Fibroblast of skin of right quadriceps (primary cell): ENCODE data around the gene VWA5B2.
"Not testable (repeated sequence)": the region's sequence is repeated elsewhere in the genome, so short reads cannot be mapped to it uniquely, and the experiment has no call there.

Source experiments
- DNase-seq: peaks from one replicate; pipeline ENCODE4 v3.0.0-alpha.2; 2013

Gene VWA5B2

GRCh38 chr3:184248454-184249411 lies 19.3 kb downstream of the VWA5B2 start, which contains the start of gene ALG3:
Gene ALG3 (minus strand): TSS chr3:184248962. CDS start chr3:184248940, 22 bp downstream.
- DNase-seq: peak; percentile 86

- peak; percentile 98 for DNase-seq
Measured at GRCh38 chr3:184249412-184250166, 20.2 kb downstream of the VWA5B2 start, which contains the start of gene EEF1AKMT4. Gene EEF1AKMT4 (plus strand): TSS chr3:184249672. CDS start chr3:184249695, 23 bp downstream.

- peak; percentile 84 for DNase-seq
Measured at GRCh38 chr3:184250167-184250828, 20.9 kb downstream of the VWA5B2 start.

GRCh38 chr3:184255291-184256039 lies 26.1 kb downstream of the VWA5B2 start:
- no peak for DNase-seq

GRCh38 chr3:184257083-184257915 lies 27.9 kb downstream of the VWA5B2 start:
- DNase-seq: no peak

- DNase-seq: no peak
Measured at GRCh38 chr3:184258926-184259325, 29.5 kb downstream of the VWA5B2 start.

GRCh38 chr3:184259396-184259877 lies 30.1 kb downstream of the VWA5B2 start:
- no peak for DNase-seq

- peak; percentile 19 for DNase-seq
Measured at GRCh38 chr3:184259878-184260723, 30.7 kb downstream of the VWA5B2 start.

- DNase-seq: no peak
Measured at GRCh38 chr3:184260724-184261269, 31.4 kb downstream of the VWA5B2 start.

GRCh38 chr3:184261270-184261853 lies 32.0 kb downstream of the VWA5B2 start, which contains the start of gene CAMK2N2:
Gene CAMK2N2 (minus strand): TSS chr3:184261553. CDS start chr3:184261285, 268 bp downstream.
- peak; percentile 26 for DNase-seq

- DNase-seq: no peak
Measured at GRCh38 chr3:184261854-184262763, 32.7 kb downstream of the VWA5B2 start.

- DNase-seq: no peak
Measured at GRCh38 chr3:184262764-184263179, 33.4 kb downstream of the VWA5B2 start.

GRCh38 chr3:184267249-184267648 lies 37.9 kb downstream of the VWA5B2 start:
- DNase-seq: not testable (repeated sequence)

- DNase-seq: no peak
Measured at GRCh38 chr3:184272269-184272668, 42.9 kb downstream of the VWA5B2 start.

- no peak for DNase-seq
Measured at GRCh38 chr3:184275381-184275701, 46.0 kb downstream of the VWA5B2 start.

- DNase-seq: no peak
Measured at GRCh38 chr3:184275961-184276910, 46.9 kb downstream of the VWA5B2 start, which contains the start of gene ECE2. Gene ECE2 (plus strand): TSS chr3:184276022. CDS start chr3:184276154, 132 bp downstream.

- DNase-seq: no peak
Measured at GRCh38 chr3:184277366-184277765, 48.0 kb downstream of the VWA5B2 start.
